HepG2 (cell line): Measurements from ENCODE around the gene FRMD8. TPM values are rescaled to one million over a fixed set of nuclear protein-coding genes. Genes with fewer than 3 reads are reported as not detected.
A peak's percentile ranks its signal among the peaks of the same experiment; 100 is the strongest.

Experiments
- ATAD3A ChIP-seq: sonication (generic); formaldehyde crosslinking; IDR thresholded peaks from 2 replicates; pipeline ENCODE4 v1.4.0; 2020; ENCODE audit warnings: missing genetic modification reagents
- PPARG ChIP-seq: conservative IDR thresholded peaks from 2 replicates; pipeline ENCODE4 v1.6.1; 2016; ENCODE audit warnings: missing biosample characterization, missing genetic modification reagents
- ZNF383 ChIP-seq: sonication (generic); formaldehyde crosslinking; IDR thresholded peaks from 2 replicates; pipeline ENCODE4 v1.4.0; 2020; ENCODE audit warnings: missing genetic modification reagents, mild to moderate bottlenecking, borderline replicate concordance
- polyA plus RNA-seq, 8 experiments: library from polyadenylated mRNA; depleted of rRNA in 3 of 8; stranded (reverse) in 7 of 8; unstranded in 1 of 8; fragments of >200 nt; fragmentation: Illumina TruSeq in 4 of 8; extraction: Trizol in 4 of 8; gene quantifications; 2 replicates each; pipeline versions ENCODE4 v1.2.1 to v1.2.3, GENCODE V29; 2011 to 2016; ENCODE audit warnings: low read depth in 4 of 8, missing spikeins in 1 of 8, mixed read lengths in 1 of 8; ENCODE audit not compliant: insufficient read depth in 1 of 8
- total RNA-seq, 5 experiments: library from RNA; depleted of rRNA; stranded (reverse); fragments of >200 nt; fragmentation: Illumina TruSeq; extraction: Trizol; gene quantifications; 2 replicates each; pipeline ENCODE4 v1.2.3, GENCODE V29; 2016; ENCODE audit warnings: low read depth in 1 of 5
- TF ChIP-seq, protein P1 (sequence below): sonication (generic); formaldehyde crosslinking; IDR thresholded peaks from 2 replicates; pipeline ENCODE4 v1.9.0; 2021; ENCODE audit warnings: mild to moderate bottlenecking, missing genetic modification reagents
- TF ChIP-seq, protein P2 (sequence below): sonication (generic); formaldehyde crosslinking; conservative IDR thresholded peaks from 2 replicates; pipeline ENCODE4 v1.8.0; 2022; ENCODE audit warnings: low read depth, missing genetic modification reagents
- TF ChIP-seq, protein P3 (sequence below): sonication (generic); formaldehyde crosslinking; IDR thresholded peaks from 2 replicates; pipeline ENCODE4 v1.5.0; 2020; ENCODE audit warnings: mild to moderate bottlenecking, missing genetic modification reagents, borderline replicate concordance
- TF ChIP-seq, protein P4 (sequence below): sonication (generic); formaldehyde crosslinking; IDR thresholded peaks from 2 replicates; pipeline ENCODE4 v1.9.0; 2022; ENCODE audit warnings: low read depth, missing genetic modification reagents

The FRMD8 gene
- total and polyA plus RNA-seq, 2 of the 13 experiments (the other 11 are each of a cell fraction or from before 2014, with no cell fraction given) = 5.8 to 20.6 TPM

DNA sequence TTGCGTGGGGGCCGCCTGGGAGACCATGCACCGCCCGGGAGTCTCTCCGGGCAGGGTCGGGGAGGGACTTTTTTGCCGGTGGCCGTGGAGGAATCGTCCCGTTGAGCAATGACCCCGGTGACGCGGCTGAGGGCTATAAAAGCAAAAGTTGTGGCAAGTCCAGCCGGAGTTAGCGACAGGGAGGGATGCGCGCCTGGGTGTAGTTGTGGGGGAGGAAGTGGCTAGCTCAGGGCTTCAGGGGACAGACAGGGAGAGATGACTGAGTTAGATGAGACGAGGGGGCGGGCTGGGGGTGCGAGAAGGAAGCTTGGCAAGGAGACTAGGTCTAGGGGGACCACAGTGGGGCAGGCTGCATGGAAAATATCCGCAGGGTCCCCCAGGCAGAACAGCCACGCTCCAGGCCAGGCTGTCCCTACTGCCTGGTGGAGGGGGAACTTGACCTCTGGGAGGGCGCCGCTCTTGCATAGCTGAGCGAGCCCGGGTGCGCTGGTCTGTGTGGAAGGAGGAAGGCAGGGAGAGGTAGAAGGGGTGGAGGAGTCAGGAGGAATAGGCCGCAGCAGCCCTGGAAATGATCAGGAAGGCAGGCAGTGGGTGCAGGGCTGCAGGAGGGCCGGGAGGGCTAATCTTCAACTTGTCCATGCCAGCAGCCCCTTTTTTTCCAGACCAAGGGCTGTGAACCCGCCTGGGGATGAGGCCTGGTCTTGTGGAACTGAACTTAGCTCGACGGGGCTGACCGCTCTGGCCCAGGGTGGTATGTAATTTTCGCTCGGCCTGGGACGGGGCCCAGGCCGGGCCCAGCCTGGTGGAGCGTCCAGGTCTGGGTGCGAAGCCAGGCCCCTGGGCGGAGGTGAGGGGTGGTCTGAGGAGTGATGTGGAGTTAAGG lies 36.4 kb downstream of the FRMD8 start, which contains the start of gene NEAT1 (continued):
- TF ChIP-seq, protein P1, sequence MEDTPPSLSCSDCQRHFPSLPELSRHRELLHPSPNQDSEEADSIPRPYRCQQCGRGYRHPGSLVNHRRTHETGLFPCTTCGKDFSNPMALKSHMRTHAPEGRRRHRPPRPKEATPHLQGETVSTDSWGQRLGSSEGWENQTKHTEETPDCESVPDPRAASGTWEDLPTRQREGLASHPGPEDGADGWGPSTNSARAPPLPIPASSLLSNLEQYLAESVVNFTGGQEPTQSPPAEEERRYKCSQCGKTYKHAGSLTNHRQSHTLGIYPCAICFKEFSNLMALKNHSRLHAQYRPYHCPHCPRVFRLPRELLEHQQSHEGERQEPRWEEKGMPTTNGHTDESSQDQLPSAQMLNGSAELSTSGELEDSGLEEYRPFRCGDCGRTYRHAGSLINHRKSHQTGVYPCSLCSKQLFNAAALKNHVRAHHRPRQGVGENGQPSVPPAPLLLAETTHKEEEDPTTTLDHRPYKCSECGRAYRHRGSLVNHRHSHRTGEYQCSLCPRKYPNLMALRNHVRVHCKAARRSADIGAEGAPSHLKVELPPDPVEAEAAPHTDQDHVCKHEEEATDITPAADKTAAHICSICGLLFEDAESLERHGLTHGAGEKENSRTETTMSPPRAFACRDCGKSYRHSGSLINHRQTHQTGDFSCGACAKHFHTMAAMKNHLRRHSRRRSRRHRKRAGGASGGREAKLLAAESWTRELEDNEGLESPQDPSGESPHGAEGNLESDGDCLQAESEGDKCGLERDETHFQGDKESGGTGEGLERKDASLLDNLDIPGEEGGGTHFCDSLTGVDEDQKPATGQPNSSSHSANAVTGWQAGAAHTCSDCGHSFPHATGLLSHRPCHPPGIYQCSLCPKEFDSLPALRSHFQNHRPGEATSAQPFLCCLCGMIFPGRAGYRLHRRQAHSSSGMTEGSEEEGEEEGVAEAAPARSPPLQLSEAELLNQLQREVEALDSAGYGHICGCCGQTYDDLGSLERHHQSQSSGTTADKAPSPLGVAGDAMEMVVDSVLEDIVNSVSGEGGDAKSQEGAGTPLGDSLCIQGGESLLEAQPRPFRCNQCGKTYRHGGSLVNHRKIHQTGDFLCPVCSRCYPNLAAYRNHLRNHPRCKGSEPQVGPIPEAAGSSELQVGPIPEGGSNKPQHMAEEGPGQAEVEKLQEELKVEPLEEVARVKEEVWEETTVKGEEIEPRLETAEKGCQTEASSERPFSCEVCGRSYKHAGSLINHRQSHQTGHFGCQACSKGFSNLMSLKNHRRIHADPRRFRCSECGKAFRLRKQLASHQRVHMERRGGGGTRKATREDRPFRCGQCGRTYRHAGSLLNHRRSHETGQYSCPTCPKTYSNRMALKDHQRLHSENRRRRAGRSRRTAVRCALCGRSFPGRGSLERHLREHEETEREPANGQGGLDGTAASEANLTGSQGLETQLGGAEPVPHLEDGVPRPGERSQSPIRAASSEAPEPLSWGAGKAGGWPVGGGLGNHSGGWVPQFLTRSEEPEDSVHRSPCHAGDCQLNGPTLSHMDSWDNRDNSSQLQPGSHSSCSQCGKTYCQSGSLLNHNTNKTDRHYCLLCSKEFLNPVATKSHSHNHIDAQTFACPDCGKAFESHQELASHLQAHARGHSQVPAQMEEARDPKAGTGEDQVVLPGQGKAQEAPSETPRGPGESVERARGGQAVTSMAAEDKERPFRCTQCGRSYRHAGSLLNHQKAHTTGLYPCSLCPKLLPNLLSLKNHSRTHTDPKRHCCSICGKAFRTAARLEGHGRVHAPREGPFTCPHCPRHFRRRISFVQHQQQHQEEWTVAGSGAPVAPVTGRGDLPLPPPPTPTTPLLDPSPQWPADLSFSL = no peak
- TF ChIP-seq ZNF383 (CRISPR knock-in tag) (no peak), ATAD3A (CRISPR knock-in tag) (no peak), PPARG (no peak)
- TF ChIP-seq, protein P2, sequence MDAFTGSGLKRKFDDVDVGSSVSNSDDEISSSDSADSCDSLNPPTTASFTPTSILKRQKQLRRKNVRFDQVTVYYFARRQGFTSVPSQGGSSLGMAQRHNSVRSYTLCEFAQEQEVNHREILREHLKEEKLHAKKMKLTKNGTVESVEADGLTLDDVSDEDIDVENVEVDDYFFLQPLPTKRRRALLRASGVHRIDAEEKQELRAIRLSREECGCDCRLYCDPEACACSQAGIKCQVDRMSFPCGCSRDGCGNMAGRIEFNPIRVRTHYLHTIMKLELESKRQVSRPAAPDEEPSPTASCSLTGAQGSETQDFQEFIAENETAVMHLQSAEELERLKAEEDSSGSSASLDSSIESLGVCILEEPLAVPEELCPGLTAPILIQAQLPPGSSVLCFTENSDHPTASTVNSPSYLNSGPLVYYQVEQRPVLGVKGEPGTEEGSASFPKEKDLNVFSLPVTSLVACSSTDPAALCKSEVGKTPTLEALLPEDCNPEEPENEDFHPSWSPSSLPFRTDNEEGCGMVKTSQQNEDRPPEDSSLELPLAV (CRISPR knock-in tag) = no peak
- TF ChIP-seq, protein P3, sequence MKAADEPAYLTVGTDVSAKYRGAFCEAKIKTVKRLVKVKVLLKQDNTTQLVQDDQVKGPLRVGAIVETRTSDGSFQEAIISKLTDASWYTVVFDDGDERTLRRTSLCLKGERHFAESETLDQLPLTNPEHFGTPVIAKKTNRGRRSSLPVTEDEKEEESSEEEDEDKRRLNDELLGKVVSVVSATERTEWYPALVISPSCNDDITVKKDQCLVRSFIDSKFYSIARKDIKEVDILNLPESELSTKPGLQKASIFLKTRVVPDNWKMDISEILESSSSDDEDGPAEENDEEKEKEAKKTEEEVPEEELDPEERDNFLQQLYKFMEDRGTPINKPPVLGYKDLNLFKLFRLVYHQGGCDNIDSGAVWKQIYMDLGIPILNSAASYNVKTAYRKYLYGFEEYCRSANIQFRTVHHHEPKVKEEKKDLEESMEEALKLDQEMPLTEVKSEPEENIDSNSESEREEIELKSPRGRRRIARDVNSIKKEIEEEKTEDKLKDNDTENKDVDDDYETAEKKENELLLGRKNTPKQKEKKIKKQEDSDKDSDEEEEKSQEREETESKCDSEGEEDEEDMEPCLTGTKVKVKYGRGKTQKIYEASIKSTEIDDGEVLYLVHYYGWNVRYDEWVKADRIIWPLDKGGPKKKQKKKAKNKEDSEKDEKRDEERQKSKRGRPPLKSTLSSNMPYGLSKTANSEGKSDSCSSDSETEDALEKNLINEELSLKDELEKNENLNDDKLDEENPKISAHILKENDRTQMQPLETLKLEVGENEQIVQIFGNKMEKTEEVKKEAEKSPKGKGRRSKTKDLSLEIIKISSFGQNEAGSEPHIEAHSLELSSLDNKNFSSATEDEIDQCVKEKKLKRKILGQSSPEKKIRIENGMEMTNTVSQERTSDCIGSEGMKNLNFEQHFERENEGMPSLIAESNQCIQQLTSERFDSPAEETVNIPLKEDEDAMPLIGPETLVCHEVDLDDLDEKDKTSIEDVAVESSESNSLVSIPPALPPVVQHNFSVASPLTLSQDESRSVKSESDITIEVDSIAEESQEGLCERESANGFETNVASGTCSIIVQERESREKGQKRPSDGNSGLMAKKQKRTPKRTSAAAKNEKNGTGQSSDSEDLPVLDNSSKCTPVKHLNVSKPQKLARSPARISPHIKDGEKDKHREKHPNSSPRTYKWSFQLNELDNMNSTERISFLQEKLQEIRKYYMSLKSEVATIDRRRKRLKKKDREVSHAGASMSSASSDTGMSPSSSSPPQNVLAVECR (CRISPR knock-in tag) = peak; percentile 86
- TF ChIP-seq, protein P4, sequence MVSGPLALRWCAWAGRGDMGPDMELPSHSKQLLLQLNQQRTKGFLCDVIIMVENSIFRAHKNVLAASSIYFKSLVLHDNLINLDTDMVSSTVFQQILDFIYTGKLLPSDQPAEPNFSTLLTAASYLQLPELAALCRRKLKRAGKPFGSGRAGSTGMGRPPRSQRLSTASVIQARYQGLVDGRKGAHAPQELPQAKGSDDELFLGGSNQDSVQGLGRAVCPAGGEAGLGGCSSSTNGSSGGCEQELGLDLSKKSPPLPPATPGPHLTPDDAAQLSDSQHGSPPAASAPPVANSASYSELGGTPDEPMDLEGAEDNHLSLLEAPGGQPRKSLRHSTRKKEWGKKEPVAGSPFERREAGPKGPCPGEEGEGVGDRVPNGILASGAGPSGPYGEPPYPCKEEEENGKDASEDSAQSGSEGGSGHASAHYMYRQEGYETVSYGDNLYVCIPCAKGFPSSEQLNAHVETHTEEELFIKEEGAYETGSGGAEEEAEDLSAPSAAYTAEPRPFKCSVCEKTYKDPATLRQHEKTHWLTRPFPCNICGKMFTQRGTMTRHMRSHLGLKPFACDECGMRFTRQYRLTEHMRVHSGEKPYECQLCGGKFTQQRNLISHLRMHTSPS (CRISPR knock-in tag) = no peak; the same call in 1 of the 2 replicates
